ENCODE measurements around the gene POLE.
"Not testable (repeated sequence)": the region's sequence is repeated elsewhere in the genome, so short reads cannot be mapped to it uniquely, and the experiment has no call there.

POLE gene

GRCh38 chr12:132718644-132719043 is 31.5 kb upstream of the POLE start:
- no peak for DNase-seq (ENCODE audit: low read depth)
- no peak overlapping the region for H3K4me3 ChIP-seq (ENCODE audit: low read depth, low read length)

DNA sequence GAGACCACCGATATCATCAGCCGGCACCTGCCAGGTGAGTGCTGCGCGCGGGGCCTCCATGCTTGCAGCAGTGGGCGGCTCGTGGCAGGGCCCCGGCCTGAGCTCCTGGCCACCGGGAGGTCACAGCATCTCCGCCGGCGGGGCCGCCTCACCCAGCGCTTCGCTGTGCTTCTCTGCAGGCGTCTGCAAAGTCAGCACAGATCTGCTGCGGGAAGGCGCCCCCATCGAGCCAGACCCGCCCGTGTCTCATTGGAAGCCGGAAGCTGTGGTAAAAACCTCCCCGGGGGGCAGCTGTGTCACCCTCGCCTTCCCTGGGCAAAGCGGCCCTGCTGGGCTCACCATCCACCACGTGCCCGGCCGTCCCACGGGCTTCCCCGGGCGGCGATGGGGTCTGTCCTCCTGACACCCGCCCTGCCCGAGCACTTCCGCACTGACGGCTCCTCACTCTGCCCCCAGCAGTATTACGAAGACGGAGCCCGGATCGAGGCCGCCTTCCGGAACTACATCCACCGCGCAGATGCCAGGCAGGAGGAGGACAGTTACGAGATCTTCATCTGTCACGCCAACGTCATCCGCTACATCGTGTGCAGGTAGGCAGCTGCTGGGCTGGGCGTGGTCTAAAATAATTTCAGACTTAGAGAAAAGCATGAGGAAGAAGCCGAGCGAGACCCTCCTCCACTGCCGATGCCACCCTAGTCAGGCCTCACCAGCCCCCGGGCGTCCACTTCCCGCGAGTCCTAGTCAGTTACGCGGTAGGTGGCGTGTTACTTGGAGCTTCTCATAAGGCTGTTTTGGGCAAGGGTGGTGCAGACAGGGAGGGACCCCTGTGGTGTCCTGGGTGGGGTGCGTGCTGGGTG is 30.6 kb upstream of the POLE start:
- H3K4me3 ChIP-seq (ENCODE audit: low read depth, low read length), result no peak overlapping the region
- no peak for DNase-seq (ENCODE audit: low read depth)

DNA sequence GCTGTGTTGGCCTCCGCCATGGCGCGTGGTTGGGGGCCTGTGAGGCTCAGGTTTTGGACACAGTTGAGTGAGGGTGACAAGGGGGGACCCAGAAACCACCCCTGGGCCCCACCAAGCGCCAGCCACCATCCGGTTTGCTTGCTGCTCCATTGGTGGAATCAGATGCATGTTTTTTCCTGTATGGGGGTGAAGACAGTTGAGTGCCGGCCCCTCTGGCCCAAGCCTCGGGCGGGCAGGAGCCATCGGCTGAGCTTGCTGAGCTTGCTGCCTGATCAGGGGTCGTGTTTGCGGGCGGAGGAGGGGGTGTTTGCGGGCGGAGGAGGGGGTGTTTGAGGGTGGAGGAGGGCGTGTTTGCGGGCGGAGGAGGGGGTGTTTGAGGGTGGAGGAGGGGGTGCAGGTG is 29.9 kb upstream of the POLE start:
- DNase-seq (ENCODE audit: low read depth), result no peak

DNA sequence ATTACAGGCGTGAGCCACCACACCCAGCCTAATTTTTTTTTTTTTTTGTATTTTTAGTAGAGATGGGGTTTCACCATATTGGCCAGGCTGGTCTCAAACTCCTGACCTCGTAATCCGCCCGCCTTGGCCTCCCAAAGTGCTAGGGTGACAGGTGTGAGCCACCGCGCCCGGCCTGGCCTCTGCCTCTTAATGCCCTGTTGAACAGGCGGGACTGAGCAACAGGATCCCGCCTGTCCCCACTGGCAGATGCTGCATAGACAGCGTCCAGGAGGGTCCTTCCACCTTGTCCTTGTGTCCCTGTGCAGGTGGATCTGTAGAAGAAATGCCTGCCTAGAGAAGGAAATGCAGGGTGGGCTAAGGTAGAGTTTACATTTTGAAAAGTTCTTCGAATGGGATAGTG is 29.2 kb upstream of the POLE start:
- no peak overlapping the region for H3K4me3 ChIP-seq (ENCODE audit: low read depth, low read length)
- no peak for DNase-seq (ENCODE audit: low read depth)

More for the DNA sequence above, 29.9 kb upstream of the POLE start:
- H3K4me3 ChIP-seq (ENCODE audit: low read depth, low read length), result no peak overlapping the region

GRCh38 chr12:132715874-132716273 is 28.7 kb upstream of the POLE start:
- no peak overlapping the region for H3K4me3 ChIP-seq (ENCODE audit: low read depth, low read length)
- no peak for DNase-seq (ENCODE audit: low read depth)

DNA sequence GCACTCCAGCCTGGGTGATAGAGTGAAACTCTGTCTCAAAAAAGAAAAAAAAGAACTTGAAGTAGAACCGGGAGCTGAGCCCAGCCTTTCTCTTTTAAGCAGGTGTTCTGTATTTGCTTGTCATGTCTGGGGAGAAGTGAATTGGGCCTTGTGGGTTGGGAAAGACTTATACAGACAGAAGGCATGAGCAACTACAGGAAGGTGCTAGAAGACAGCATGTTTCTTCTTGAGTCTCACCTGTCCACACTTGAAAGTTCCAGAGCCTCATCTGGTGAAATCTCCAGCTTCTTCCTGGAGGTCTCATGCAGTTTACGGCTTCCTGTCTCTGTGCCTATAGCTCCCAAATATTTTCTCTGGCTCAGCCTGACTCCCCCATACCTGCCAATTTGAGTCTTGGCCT is 26.0 kb upstream of the POLE start:
- no peak overlapping the region for H3K4me3 ChIP-seq (ENCODE audit: low read depth, low read length)
- DNase-seq (ENCODE audit: low read depth), result no peak

DNA sequence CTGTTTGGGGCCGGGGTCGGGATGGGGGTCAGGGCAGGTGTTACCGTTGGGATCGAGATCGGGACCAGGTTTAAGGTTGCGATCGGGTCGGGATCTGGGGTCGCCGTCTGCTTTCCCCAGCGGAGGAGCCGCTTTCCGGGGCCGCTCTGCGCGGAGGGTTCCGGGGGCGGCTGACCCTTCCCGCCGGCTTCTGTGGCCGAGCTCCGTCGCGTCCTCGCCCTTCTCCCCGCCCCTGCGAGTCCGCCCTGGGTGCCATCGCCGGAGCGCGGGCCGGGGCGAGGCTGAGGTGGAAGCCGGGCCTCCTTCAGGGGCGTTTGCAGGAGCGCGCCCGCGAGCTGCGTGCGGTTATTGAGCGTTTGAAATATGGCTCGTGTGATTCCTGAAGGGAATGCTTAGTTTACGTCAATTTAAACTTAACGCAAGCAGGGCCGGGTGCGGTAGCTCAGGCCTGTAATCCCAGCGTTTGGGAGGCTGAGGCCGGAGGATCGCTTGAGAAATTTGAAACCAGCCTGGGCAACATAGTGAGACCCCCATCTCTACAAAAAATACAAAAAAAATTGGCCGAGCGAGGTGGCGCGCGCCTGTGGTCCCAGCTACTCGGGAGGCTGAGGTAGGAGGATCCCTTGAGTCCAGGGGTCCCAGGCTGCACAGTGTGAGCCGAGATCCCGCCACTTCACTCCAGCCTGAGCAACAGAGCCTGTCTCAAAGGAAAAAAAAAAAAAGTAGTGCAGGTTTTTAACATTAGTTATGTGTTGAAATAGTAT is 24.1 kb upstream of the POLE start:
- H3K4me3 ChIP-seq (ENCODE audit: low read depth, low read length), result peak overlapping the region; percentile 65
- DNase-seq (ENCODE audit: low read depth), result no peak

GRCh38 chr12:132710405-132711079 is 23.4 kb upstream of the POLE start, which contains the start of gene PGAM5:
Gene PGAM5 (plus strand): TSS chr12:132710842. CDS start chr12:132710877, 35 bp downstream.
- peak within 1 kb of the TSS; percentile 65 for H3K4me3 ChIP-seq (ENCODE audit: low read depth, low read length)
- peak; percentile 35 for DNase-seq (ENCODE audit: low read depth)

GRCh38 chr12:132710043-132710404 is 22.9 kb upstream of the POLE start:
- no peak for DNase-seq (ENCODE audit: low read depth)
- peak overlapping the region; percentile 65 for H3K4me3 ChIP-seq (ENCODE audit: low read depth, low read length)

DNA sequence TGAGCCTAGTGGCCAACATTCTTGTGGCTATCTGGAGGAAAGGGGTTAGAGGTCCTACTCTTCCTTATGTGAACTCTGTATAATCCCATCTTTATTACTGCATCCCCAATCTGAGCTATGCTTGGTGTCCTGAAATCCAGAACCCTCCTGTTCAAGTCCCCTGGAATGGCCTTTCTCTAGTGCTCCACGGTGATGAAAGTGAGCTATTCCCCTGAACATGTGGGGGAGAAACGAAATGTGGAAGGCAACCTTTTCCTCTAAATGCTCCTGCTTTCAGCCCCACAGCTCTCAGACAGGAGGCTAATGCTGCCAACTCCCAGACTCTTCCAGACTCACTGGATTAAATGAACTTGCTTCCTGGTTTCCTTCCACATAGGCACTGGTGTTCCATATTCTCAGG is 21.0 kb upstream of the POLE start:
- no peak for DNase-seq (ENCODE audit: low read depth)
- no peak overlapping the region for H3K4me3 ChIP-seq (ENCODE audit: low read depth, low read length)

DNA sequence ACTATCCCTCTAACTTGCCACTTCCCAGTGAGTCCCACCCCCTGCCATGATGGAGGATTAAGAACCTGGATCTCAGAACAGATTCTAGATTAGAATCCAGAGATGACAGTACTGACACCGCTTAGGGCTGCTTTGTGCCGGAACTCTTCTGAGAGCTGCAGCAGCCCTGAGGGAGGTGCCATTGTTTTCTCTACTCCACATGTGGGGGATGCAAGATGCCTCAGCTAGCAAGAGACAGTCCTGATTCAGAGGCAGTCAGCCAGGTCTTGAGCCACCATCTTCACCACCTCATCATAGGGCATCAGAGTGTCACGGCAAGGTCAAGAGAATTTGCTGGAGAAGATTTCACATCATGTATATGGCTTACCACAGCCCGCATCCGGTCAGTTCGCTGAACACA is 20.1 kb upstream of the POLE start:
- H3K4me3 ChIP-seq (ENCODE audit: low read depth, low read length), result no peak overlapping the region
- no peak for DNase-seq (ENCODE audit: low read depth)

GRCh38 chr12:132703641-132704040 is 16.5 kb upstream of the POLE start:
- no peak for DNase-seq (ENCODE audit: low read depth)
- no peak overlapping the region for H3K4me3 ChIP-seq (ENCODE audit: low read depth, low read length)

- no peak for DNase-seq (ENCODE audit: low read depth)
- H3K4me3 ChIP-seq (ENCODE audit: low read depth, low read length), result no peak overlapping the region
Measured at GRCh38 chr12:132702640-132703039, 15.5 kb upstream of the POLE start.

GRCh38 chr12:132700212-132700822 is 13.2 kb upstream of the POLE start:
- no peak overlapping the region for H3K4me3 ChIP-seq (ENCODE audit: low read depth, low read length)
- no peak for DNase-seq (ENCODE audit: low read depth)

DNA sequence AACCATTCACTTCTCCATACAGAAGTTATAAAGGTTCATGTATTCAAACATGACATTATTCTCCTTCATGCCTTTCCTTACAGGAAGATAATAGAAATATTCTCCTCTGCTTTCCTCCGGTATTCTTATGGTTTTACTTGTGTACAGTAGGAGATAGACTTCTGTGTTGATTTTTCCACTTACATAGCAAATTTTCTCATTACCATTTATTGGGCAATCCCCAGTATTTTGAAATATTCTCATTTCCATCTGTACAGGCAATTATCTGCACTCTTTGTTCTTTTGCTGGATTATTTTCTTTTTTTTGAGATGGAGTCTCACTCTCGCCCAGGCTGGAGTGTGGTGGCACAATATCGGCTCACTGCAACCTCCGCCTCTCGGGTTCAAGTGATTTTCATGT is 11.2 kb upstream of the POLE start:
- DNase-seq (ENCODE audit: low read depth), result no peak
- H3K4me3 ChIP-seq (ENCODE audit: low read depth, low read length), result no peak overlapping the region

DNA sequence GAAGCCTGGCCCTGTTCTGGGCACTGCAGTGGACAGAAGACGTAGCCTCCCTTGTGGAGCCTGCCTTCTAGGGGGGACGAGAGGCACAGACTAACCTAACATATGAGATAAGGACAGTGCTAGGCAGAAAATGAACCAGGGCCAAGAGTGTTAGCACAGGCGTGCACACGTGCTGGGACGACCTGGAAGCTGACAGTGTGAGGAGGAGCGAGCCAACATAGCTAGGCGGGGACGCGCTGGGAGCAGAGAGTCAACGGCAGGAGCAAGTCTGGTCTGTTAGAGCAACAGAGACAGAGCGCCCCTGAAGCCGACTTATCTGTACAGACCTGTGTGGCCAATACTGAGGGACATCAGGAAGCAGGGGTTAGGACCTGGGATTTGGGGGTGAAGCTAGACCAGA is 8.3 kb upstream of the POLE start:
- no peak for DNase-seq (ENCODE audit: low read depth)
- no peak overlapping the region for H3K4me3 ChIP-seq (ENCODE audit: low read depth, low read length)

- DNase-seq (ENCODE audit: low read depth); H3K4me3 ChIP-seq (ENCODE audit: low read depth, low read length): not testable (repeated sequence)
Measured at GRCh38 chr12:132694888-132695287, 7.7 kb upstream of the POLE start.

- H3K4me3 ChIP-seq (ENCODE audit: low read depth, low read length); DNase-seq (ENCODE audit: low read depth): not testable (repeated sequence)
Measured at GRCh38 chr12:132692030-132692429, 4.9 kb upstream of the POLE start.

DNA sequence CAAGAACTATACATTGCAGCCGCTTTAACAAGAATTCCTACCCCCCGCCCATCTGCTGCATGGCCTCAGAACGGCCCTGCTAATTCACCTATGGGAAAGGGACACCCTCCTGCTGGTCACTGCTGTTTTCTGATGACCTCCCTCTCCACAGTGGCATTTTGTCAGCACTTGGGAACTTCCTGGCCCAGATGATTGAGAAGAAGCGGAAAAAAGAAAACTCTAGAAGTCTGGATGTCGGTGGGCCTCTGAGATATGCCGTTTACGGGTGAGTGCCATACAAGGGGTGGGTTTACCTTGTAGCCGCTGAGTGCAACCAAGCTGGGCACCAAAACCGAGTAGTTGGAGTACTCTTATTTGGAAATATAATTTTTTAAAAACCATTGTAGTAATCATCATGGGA is 3.0 kb upstream of the POLE start:
- no peak overlapping the region for H3K4me3 ChIP-seq (ENCODE audit: low read depth, low read length)
- DNase-seq (ENCODE audit: low read depth), result no peak

DNA sequence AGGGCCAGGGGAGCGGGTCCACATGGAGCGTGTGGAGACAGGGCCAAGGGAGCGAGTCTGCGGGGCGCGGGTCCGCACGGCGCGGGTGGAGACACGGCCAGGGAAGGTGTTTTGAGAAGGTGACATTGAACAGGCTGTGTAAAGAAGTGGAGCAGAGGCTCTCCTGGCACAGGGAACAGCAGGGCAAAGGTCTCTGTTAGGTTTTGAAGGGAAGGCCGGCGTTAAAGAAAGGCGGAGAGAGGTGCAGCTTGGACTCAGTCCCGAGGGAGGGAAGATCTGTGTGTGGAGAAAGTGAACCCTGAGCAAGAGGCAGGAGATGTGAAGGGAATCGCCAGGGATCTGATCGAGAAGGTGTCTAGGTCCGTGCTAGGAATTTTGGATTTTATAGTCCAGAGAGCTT is 2.1 kb upstream of the POLE start:
- DNase-seq (ENCODE audit: low read depth), result no peak
- H3K4me3 ChIP-seq (ENCODE audit: low read depth, low read length), result peak overlapping the region; percentile 35

All from skeletal muscle cell (primary cell).